PC-3 (cell line): ENCODE results near the gene KLHL9. TPM values are rescaled to one million over a fixed set of nuclear protein-coding genes. Genes with fewer than 3 reads are reported as not detected.

Experiments
- ATAC-seq: fragments of 200-7000 bp; cut with Tn5 transposase; 2 replicates; pipeline ENCODE4 v1.9.1; 2020; ENCODE audit warnings: mild to moderate bottlenecking, moderate library complexity
- BruUV-seq: library from RNA; stranded (reverse); fragments of 400-500 nt; replicated peaks from 2 replicates; lab custom pipeline; 2021; lab: Mats Ljungman, UMichigan
- CTCF ChIA-PET: fragments of 300-600 bp; sonication (Branson Sonifier 250); formaldehyde crosslinking; loops from one replicate; lab custom pipeline; 2022; ENCODE audit warnings: antibody characterized with exemption; lab: Charles Lee
- POLR2A ChIA-PET: fragments of 300-600 bp; sonication (Branson Sonifier 250); formaldehyde crosslinking; loops from one replicate; lab custom pipeline; 2022; ENCODE audit warnings: antibody characterized with exemption; ENCODE audit not compliant: unreplicated experiment; lab: Charles Lee
- DNase-seq: peaks from one replicate; pipeline ENCODE4 v3.0.0-alpha.2; 2015
- H2AFZ ChIP-seq: fragments of 300-600 bp; sonication (generic); 2 replicates; pipeline ENCODE4 v1.6.0; 2016; ENCODE audit warnings: antibody characterized with exemption, low read length
- H3F3A ChIP-seq: fragments of 300-600 bp; sonication (generic); one replicate; pipeline ENCODE4 v1.6.0; 2017; ENCODE audit warnings: antibody characterized with exemption, low read length, control low read depth, mild to moderate bottlenecking; ENCODE audit not compliant: unreplicated experiment
- H3K27ac ChIP-seq: fragments of 300-600 bp; sonication (generic); 2 replicates; pipeline ENCODE4 v1.5.1; 2016; ENCODE audit warnings: mild to moderate bottlenecking, low read length
- H3K27me3 ChIP-seq: fragments of 300-600 bp; sonication (generic); 2 replicates; pipeline ENCODE4 v1.6.1; 2016; ENCODE audit warnings: low read length, mixed read lengths
- H3K36me3 ChIP-seq: fragments of 300-600 bp; sonication (generic); 2 replicates; pipeline ENCODE4 v1.6.1; 2016; ENCODE audit warnings: low read depth, mixed run types, low read length, mixed read lengths
- H3K4me1 ChIP-seq: fragments of 300-600 bp; sonication (generic); 2 replicates; pipeline ENCODE4 v1.5.1; 2016; ENCODE audit warnings: low read length; ENCODE audit not compliant: insufficient read depth
- H3K4me2 ChIP-seq: fragments of 300-600 bp; sonication (generic); 2 replicates; pipeline ENCODE4 v1.6.0; 2016; ENCODE audit warnings: low read length
- H3K4me3 ChIP-seq: fragments of 300-600 bp; sonication (generic); 2 replicates; pipeline ENCODE4 v1.5.1; 2016; ENCODE audit warnings: mild to moderate bottlenecking, low read length, mixed read lengths
- H3K79me2 ChIP-seq: fragments of 300-600 bp; sonication (generic); 2 replicates; pipeline ENCODE4 v1.6.1; 2017; ENCODE audit warnings: low read length, mixed read lengths
- H3K9ac ChIP-seq: fragments of 300-600 bp; sonication (generic); 2 replicates; pipeline ENCODE4 v1.6.0; 2016; ENCODE audit warnings: mild to moderate bottlenecking, low read length
- H3K9me2 ChIP-seq: fragments of 300-600 bp; sonication (generic); replicated peaks from 2 replicates; pipeline ENCODE4 v1.6.1; 2016; ENCODE audit warnings: mixed run types, low read length, mixed read lengths
- H3K9me3 ChIP-seq: fragments of 300-600 bp; sonication (generic); 2 replicates; pipeline ENCODE4 v1.6.1; 2016; ENCODE audit warnings: low read length, mixed read lengths
- H4K20me1 ChIP-seq: fragments of 300-600 bp; sonication (generic); 2 replicates; pipeline ENCODE4 v1.6.1; 2016; ENCODE audit warnings: low read length, mixed read lengths
- EZH2 ChIP-seq: fragments of 300-600 bp; sonication (generic); IDR thresholded peaks from one replicate; pipeline ENCODE4 v1.6.1; 2017; ENCODE audit warnings: antibody characterized with exemption, mild to moderate bottlenecking, low read length; ENCODE audit not compliant: unreplicated experiment
- EZH2phosphoT487 ChIP-seq: fragments of 300-600 bp; sonication (generic); IDR thresholded peaks from 2 replicates; pipeline ENCODE4 v1.6.1; 2018; ENCODE audit warnings: mild to moderate bottlenecking, antibody characterized with exemption, low read length, borderline replicate concordance
- intact Hi-C: fragments of 100-400 bp; cut with micrococcal nuclease; formaldehyde crosslinking; loops from 2 replicates; pipeline ENCODE4 v1.9.0; 2023
- total RNA-seq: library from RNA; depleted of rRNA; stranded (reverse); fragments of >200 nt; gene quantifications from 2 replicates; pipeline ENCODE4 v1.2.3, GENCODE V29; 2014
- TF ChIP-seq, protein P1 (sequence below): fragments of 300-600 bp; sonication (generic); conservative IDR thresholded peaks from 2 replicates; pipeline ENCODE4 v1.5.1; 2017; ENCODE audit warnings: antibody characterized with exemption, low read depth, mild to moderate bottlenecking, low read length

Gene KLHL9
- total RNA-seq, 1 experiment from 2014 or later, result 11.2 TPM

DNA sequence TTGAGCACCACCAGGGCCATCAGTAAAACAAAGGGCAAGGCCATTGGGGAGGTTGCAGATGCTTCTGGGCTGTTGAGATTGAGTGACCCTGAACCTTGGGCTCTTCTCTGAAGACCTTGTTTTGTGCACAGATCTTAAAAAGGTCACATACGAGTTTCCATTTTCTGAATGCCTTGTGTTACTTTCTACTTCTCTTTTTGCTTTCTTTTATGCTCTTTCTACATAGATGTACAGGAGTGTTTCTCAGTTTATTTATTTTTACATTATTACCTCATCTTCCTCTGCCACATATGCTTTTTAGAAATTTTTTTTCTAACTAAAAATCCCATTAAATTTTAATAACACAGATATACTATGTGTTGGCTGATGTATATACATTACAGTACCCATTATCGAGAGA, 30.0 kb downstream of the KLHL9 start, which contains the start of gene IFNA5:
Gene IFNA5, minus strand, starts transcription at position 101 of the 400 bp plus-strand sequence. Its CDS starts 57 bp downstream, at position 44.
- intact Hi-C loops, result no loop called here
- Histone ChIP-seq H3K9ac (no peak within 1 kb of the TSS), H3K4me3 (no peak within 1 kb of the TSS), H3K27me3 (peaks cover 69% of the 10 kb centered on the region), H3K36me3 (no peaks in the 10 kb centered on the region), H3K9me2 (no peaks in the 10 kb centered on the region), H3K9me3 (no peaks in the 10 kb centered on the region), H3F3A (no peaks in the 10 kb centered on the region), H4K20me1 (no peaks in the 10 kb centered on the region), H3K79me2 (no peaks in the 10 kb centered on the region), H3K4me1 (no peaks in the 10 kb centered on the region), H3K4me2 (no peak within 1 kb of the TSS), H2AFZ (no peak within 1 kb of the TSS), H3K27ac (no peak within 1 kb of the TSS)
- TF ChIP-seq EZH2 (no peak), EZH2phosphoT487 (no peak)
- TF ChIP-seq, protein P1, sequence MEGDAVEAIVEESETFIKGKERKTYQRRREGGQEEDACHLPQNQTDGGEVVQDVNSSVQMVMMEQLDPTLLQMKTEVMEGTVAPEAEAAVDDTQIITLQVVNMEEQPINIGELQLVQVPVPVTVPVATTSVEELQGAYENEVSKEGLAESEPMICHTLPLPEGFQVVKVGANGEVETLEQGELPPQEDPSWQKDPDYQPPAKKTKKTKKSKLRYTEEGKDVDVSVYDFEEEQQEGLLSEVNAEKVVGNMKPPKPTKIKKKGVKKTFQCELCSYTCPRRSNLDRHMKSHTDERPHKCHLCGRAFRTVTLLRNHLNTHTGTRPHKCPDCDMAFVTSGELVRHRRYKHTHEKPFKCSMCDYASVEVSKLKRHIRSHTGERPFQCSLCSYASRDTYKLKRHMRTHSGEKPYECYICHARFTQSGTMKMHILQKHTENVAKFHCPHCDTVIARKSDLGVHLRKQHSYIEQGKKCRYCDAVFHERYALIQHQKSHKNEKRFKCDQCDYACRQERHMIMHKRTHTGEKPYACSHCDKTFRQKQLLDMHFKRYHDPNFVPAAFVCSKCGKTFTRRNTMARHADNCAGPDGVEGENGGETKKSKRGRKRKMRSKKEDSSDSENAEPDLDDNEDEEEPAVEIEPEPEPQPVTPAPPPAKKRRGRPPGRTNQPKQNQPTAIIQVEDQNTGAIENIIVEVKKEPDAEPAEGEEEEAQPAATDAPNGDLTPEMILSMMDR, result no peak
- BruUV-seq, result no TSS peak
- no peak for DNase-seq
- ATAC-seq, result no peak
- POLR2A ChIA-PET, result no interaction called here
- CTCF ChIA-PET, result no interaction called here

DNA sequence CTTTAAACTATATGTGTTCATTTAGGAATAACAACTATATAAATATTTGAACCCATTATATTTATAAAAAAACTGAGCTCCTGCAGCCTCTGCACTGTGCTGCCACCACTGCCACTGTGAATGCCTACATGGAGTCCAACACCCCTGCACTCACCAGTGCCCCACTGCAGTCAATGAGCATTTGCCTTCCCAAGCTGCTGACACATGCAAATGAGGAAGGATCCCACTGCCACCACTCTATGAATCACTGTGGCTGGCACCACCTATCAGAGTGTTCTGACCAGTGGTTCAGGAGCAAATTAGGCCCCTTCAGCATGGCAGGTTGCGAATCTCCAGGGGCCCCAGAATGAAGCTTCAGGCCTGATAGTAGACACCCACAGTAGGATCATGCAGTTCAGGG, 39.2 kb downstream of the KLHL9 start:
- H3K4me2 ChIP-seq, result no peak overlapping the region
- H3K79me2 ChIP-seq, result no peaks in the 10 kb centered on the region
- intact Hi-C loops, result no loop called here
- ChIA-PET POLR2A (no interaction called here), CTCF (no interaction called here)
- peaks cover 6% of the 10 kb centered on the region for H3K27me3 ChIP-seq
- BruUV-seq, result no TSS peak
- TF ChIP-seq EZH2, result no peak
- TF ChIP-seq, protein P1, result no peak
- no peak for TF ChIP-seq EZH2phosphoT487
- H3K4me3 ChIP-seq, result no peak overlapping the region
- H3F3A ChIP-seq, result no peaks in the 10 kb centered on the region
- no peaks in the 10 kb centered on the region for H3K9me2 ChIP-seq
- no peak for ATAC-seq
- no peak overlapping the region for H2AFZ ChIP-seq
- DNase-seq, result no peak
- no peak overlapping the region for H3K9ac ChIP-seq
- H4K20me1 ChIP-seq, result no peaks in the 10 kb centered on the region
- peaks cover 16% of the 10 kb centered on the region for H3K4me1 ChIP-seq
- no peaks in the 10 kb centered on the region for H3K9me3 ChIP-seq
- no peak overlapping the region for H3K27ac ChIP-seq
- H3K36me3 ChIP-seq, result no peaks in the 10 kb centered on the region

DNA sequence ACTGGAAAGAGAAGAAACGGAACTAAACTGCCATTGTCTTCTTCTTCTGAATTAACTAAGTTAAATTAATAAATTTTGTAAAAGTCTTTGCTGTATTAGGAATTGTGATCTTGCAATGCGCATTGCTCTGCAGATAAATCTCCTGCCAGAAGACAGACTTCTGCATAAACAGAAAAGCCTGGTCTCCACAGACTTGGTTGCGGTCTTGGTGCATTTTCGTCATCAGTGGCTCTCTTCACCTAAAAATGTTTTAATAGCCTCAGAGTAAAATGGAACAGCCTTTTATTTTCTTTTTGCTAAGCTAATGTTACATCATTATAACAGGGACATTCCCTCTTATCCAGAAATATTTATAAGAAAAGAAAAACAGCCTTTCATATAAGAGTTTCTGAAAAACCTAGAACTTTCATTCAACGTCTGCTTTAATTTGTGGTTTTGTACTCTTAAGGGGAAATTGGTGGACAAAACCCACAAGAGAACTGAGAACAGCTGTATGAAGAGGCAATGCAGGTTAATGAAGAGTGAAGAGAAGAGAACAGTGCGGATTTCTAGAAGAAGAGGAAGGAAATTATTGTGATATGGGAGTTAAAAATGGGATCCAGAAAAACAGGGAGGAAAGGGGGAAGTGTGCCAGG, 40.2 kb downstream of the KLHL9 start:
- Histone ChIP-seq H3K36me3 (no peaks in the 10 kb centered on the region), H3K4me1 (peaks cover 16% of the 10 kb centered on the region), H3K9ac (no peak overlapping the region), H3K9me3 (no peaks in the 10 kb centered on the region), H3K4me2 (no peak overlapping the region), H3K4me3 (no peak overlapping the region), H3K27ac (peak overlapping the region; percentile 3; the same call in 1 of the 2 replicates), H3K9me2 (no peaks in the 10 kb centered on the region), H3K79me2 (no peaks in the 10 kb centered on the region), H2AFZ (no peak overlapping the region), H3F3A (no peaks in the 10 kb centered on the region), H4K20me1 (no peaks in the 10 kb centered on the region), H3K27me3 (no peaks in the 10 kb centered on the region)
- TF ChIP-seq EZH2phosphoT487 (no peak), EZH2 (no peak)
- TF ChIP-seq, protein P1, result no peak
- intact Hi-C loops, result no loop called here
- ATAC-seq (no peak), DNase-seq (no peak)
- CTCF ChIA-PET, result interaction anchor here (0.8 kb wide), 1 partner anchor 42 kb away, joined by 3 read pairs; no protein-coding TSS in a partner anchor
- BruUV-seq, result no TSS peak
- POLR2A ChIA-PET, result no interaction called here
